K562 (cell line): ENCODE measurements around the gene FRRS1L. TPM values are rescaled to one million over a fixed set of nuclear protein-coding genes. Genes with fewer than 3 reads are reported as not detected.
A peak's percentile ranks its signal among the peaks of the same experiment; 100 is the strongest.

Experiments used
- ATAC-seq: fragments of 200-7000 bp; cut with Tn5 transposase; 3 replicates; pipeline ENCODE4 v1.9.1; 2020; ENCODE audit warnings: moderate library complexity
- BruUV-seq: library from RNA; stranded (reverse); fragments of 400-500 nt; replicated peaks from 2 replicates; lab custom pipeline; 2021; lab: Mats Ljungman, UMichigan
- CTCF ChIA-PET: fragments of 300-600 bp; formaldehyde crosslinking; extraction: SDS; loops from one replicate; lab custom pipeline; 2021; ENCODE audit warnings: low intra/inter-chr PET ratio; lab: Yijun Ruan, JAX
- POLR2A ChIA-PET: fragments of 300-600, 350-650 bp; sonication (Branson Sonifier 250); formaldehyde crosslinking; extraction: SDS; loops from one replicate; lab custom pipeline; 2021; ENCODE audit warnings: antibody characterized with exemption, inconsistent platforms; lab: Yijun Ruan, JAX
- DNase-seq, 4 experiments: peaks; one replicate each; pipeline versions ENCODE4 v3.0.0 to v3.0.0-alpha.2; 2011 to 2018; ENCODE audit warnings: low spot score in 3 of 4, mixed read lengths in 3 of 4; ENCODE audit errors: extremely low read depth in 1 of 4
- FAIRE-seq: peaks from 2 replicates; lab custom pipeline; 2011; peaks lifted over from hg19 to GRCh38; lab: Jason Lieb, UNC
- H2AFZ ChIP-seq: 2 replicates; pipeline ENCODE4 v1.6.0; 2011; ENCODE audit warnings: low read depth, low read length, control low read depth, inconsistent platforms
- H3K27ac ChIP-seq: fragments of 200-600 bp; 3 replicates; pipeline ENCODE4 v1.8.0; 2011; ENCODE audit warnings: low read depth, mild to moderate bottlenecking, control low read depth, inconsistent platforms, low read length, moderate library complexity, mixed read lengths; ENCODE audit errors: extremely low read depth
- H3K27me3 ChIP-seq, 2 experiments: fragments of 300-600 bp in 1 of 2; 2 replicates in 1 of 2; 3 replicates in 1 of 2; pipeline versions ENCODE4 v1.6.0 to v1.8.0; 2011; ENCODE audit warnings: inconsistent platforms in 2 of 2, low read length in 2 of 2, mild to moderate bottlenecking in 1 of 2, mixed read lengths in 1 of 2, moderate library complexity in 1 of 2; ENCODE audit not compliant: control insufficient read depth in 2 of 2, insufficient read depth in 2 of 2
- H3K36me3 ChIP-seq: fragments of 300-600 bp; 3 replicates; pipeline ENCODE4 v1.8.0; 2011; ENCODE audit warnings: mild to moderate bottlenecking, low read length, inconsistent platforms; ENCODE audit not compliant: control insufficient read depth, insufficient read depth
- H3K4me1 ChIP-seq, 2 experiments: fragments of 200-600 bp in 1 of 2; replicated peaks in 1 of 2; 2 replicates in 1 of 2; 3 replicates in 1 of 2; pipeline versions ENCODE4 v1.5.1 to v1.8.0; 2011; ENCODE audit warnings: inconsistent platforms in 2 of 2, low read length in 2 of 2, mild to moderate bottlenecking in 1 of 2, mixed read lengths in 1 of 2, moderate library complexity in 1 of 2; ENCODE audit not compliant: control insufficient read depth in 2 of 2, insufficient read depth in 2 of 2
- H3K4me2 ChIP-seq: 2 replicates; pipeline ENCODE4 v1.6.1; 2011; ENCODE audit warnings: low read length, control low read depth, inconsistent platforms, mixed read lengths; ENCODE audit not compliant: insufficient read depth
- H3K4me3 ChIP-seq: fragments of 200-600 bp; sonication (generic), shearing (Covaris generic); 2 replicates; pipeline ENCODE4 v1.5.1; 2016; ENCODE audit warnings: control low read depth, inconsistent platforms
- H3K79me2 ChIP-seq: fragments of 200-600 bp; 3 replicates; pipeline ENCODE4 v1.8.0; 2011; ENCODE audit warnings: low read length, inconsistent platforms; ENCODE audit not compliant: control insufficient read depth, insufficient read depth
- H3K9ac ChIP-seq, 2 experiments: 2 replicates each; pipeline versions ENCODE4 v1.6.0 to v1.6.1; 2011; ENCODE audit warnings: low read depth in 2 of 2, low read length in 2 of 2, control low read depth in 1 of 2, inconsistent platforms in 1 of 2, mild to moderate bottlenecking in 1 of 2, mixed read lengths in 1 of 2; ENCODE audit not compliant: insufficient read depth in 1 of 2
- H3K9me1 ChIP-seq: one replicate; pipeline ENCODE4 v1.6.0; 2011; ENCODE audit warnings: inconsistent platforms, mild to moderate bottlenecking, low read length, moderate library complexity; ENCODE audit not compliant: control insufficient read depth, insufficient read depth
- H3K9me3 ChIP-seq: replicated peaks from 2 replicates; pipeline ENCODE4 v1.5.1; 2011; ENCODE audit warnings: low read depth, low read length, inconsistent platforms; ENCODE audit not compliant: control insufficient read depth, insufficient read depth
- H4K20me1 ChIP-seq: replicated peaks from 2 replicates; pipeline ENCODE4 v1.6.1; 2011; ENCODE audit warnings: low read length, inconsistent platforms, mixed read lengths; ENCODE audit not compliant: control insufficient read depth, insufficient read depth
- ARID3A ChIP-seq: IDR thresholded peaks from 2 replicates; pipeline ENCODE4 v1.6.1; 2012; ENCODE audit warnings: low read depth, low read length, improper control_type of control experiment, borderline replicate concordance
- BCOR ChIP-seq: fragments of 450-650 bp; IDR thresholded peaks from 2 replicates; pipeline ENCODE4 v1.6.1; 2016
- E2F1 ChIP-seq: sonication (generic); formaldehyde crosslinking; IDR thresholded peaks from 2 replicates; pipeline ENCODE4 v1.8.1; 2023; ENCODE audit warnings: mild to moderate bottlenecking, missing genetic modification reagents, moderate library complexity
- KLF1 ChIP-seq: fragments of 450-650 bp; IDR thresholded peaks from 2 replicates; pipeline ENCODE4 v1.6.1; 2016; ENCODE audit warnings: missing genetic modification characterization, missing compliant biosample characterization
- RBM22 ChIP-seq: fragments of 200-400 bp; formaldehyde crosslinking; IDR thresholded peaks from 2 replicates; pipeline ENCODE4 v1.6.1; 2018; ENCODE audit warnings: low read length, low read depth; ENCODE audit not compliant: poor library complexity, severe bottlenecking
- RBM25 ChIP-seq: fragments of 200-400 bp; formaldehyde crosslinking; IDR thresholded peaks from 2 replicates; pipeline ENCODE4 v1.6.1; 2018; ENCODE audit warnings: low read length, low read depth, moderate library complexity; ENCODE audit not compliant: severe bottlenecking
- SMARCA5 ChIP-seq: fragments of 450-650 bp; IDR thresholded peaks from 2 replicates; pipeline ENCODE4 v1.6.1; 2016
- WGBS: fragments of 100-300 bp; shearing (Covaris generic); methylation state at CpG from one replicate; pipeline ENCODE4 v1.1.6; 2016; ENCODE audit warnings: low coverage, mixed read lengths; ENCODE audit not compliant: insufficient coverage; ENCODE audit errors: missing lambda C conversion rate; 5-methylcytosine and 5-hydroxymethylcytosine counted together
- in situ Hi-C: fragments of 300-500 bp; cut with MboI; formaldehyde crosslinking; loops from 4 replicates; pipeline ENCODE4 v1.15.0; 2018; ENCODE audit warnings: inconsistent platforms, mixed read lengths
- intact Hi-C: fragments of 100-400 bp; cut with micrococcal nuclease; formaldehyde crosslinking; loops from 2 replicates; pipeline ENCODE4 v1.14.2; 2022
- polyA plus RNA-seq, 8 experiments: library from polyadenylated mRNA; depleted of rRNA in 4 of 8; stranded (reverse) in 5 of 8; unstranded in 3 of 8; fragments of >200 nt; fragmentation: Nextera tagmentation in 2 of 8; fragmentation: Illumina TruSeq in 1 of 8; extraction: Ambion mirVana in 2 of 8; extraction: Trizol in 1 of 8; gene quantifications; 2 replicates each; pipeline versions ENCODE4 v1.2.1 to v1.2.3, GENCODE V29; 2011 to 2014; ENCODE audit warnings: inconsistent platforms in 1 of 8, missing spikeins in 1 of 8
- total RNA-seq, 7 experiments: library from RNA; depleted of rRNA in 6 of 7; stranded (reverse); fragments of >200 nt in 6 of 7; fragmentation: Illumina TruSeq in 2 of 7; extraction: Trizol in 2 of 7; gene quantifications; 2 replicates each; pipeline versions ENCODE4 v1.2.1 to v1.2.3, GENCODE V29; 2011 to 2021; ENCODE audit warnings: low replicate concordance in 1 of 7

FRRS1L gene
- total and polyA plus RNA-seq, 9 of the 15 experiments (the other 6 are each of a cell fraction or from before 2014, with no cell fraction given), result under 0.01 to 0.04 (median 0.03) TPM; not detected in 5

GRCh38 chr9:109172935-109173334 lies 5.9 kb upstream of the FRRS1L start:
- Histone ChIP-seq H3K4me2 (no peak overlapping the region), H3K9ac (no peak overlapping the region), H3K9me1 (no peaks in the 10 kb centered on the region), H3K4me1 (peaks cover 0 to 9% of the 10 kb centered on the region in 2 experiments; a peak in 1 of 5 replicates), H4K20me1 (no peaks in the 10 kb centered on the region), H3K27me3 (no peaks in the 10 kb centered on the region), H3K79me2 (no peaks in the 10 kb centered on the region), H3K9me3 (no peaks in the 10 kb centered on the region), H3K27ac (no peak overlapping the region), H3K36me3 (no peaks in the 10 kb centered on the region), H3K4me3 (no peak overlapping the region), H2AFZ (no peak overlapping the region)
- ChIA-PET CTCF (no interaction called here), POLR2A (interaction anchor here (0.7 kb wide), 1 partner anchor 176 kb away, joined by 4 read pairs; no protein-coding TSS in a partner anchor)
- in situ Hi-C loops (no loop called here), intact Hi-C loops (no loop called here)
- no TSS peak for BruUV-seq
- whole genome bisulfite sequencing, result 9% methylated on average over 1 of the region's 1 CpG
- DNase-seq (no peak), FAIRE-seq (no peak), ATAC-seq (no peak)
- no peak for TF ChIP-seq RBM22
- no peak for TF ChIP-seq E2F1 (CRISPR knock-in tag)
- peak; percentile 77 for TF ChIP-seq ARID3A
- 0 out of 2 replicates have a peak, but pooled peaks have one; percentile 49 for TF ChIP-seq BCOR
- TF ChIP-seq SMARCA5, result peak; percentile 69; the same call in 1 of the 2 replicates
- peak; percentile 73 for TF ChIP-seq RBM25
- TF ChIP-seq KLF1 (tag), result no peak
- TF ChIP-seq, all 486 proteins: peak for 4
